Activated CD4-positive, alpha-beta T cell treated with anti-CD3 and anti-CD28 coated beads, Interleukin-2, amount 50 U/mL, for 24 hours (primary cell): ENCODE results near the gene NEK5.
"Not testable (repeated sequence)": the region's sequence is repeated elsewhere in the genome, so short reads cannot be mapped to it uniquely, and the experiment has no call there.

Experiments used
- DNase-seq, 2 donors: peaks; one replicate each; pipeline ENCODE4 v3.0.0-alpha.2; 2020; ENCODE audit warnings: low read depth in 1 of 2, low spot score in 1 of 2

The NEK5 gene

DNA sequence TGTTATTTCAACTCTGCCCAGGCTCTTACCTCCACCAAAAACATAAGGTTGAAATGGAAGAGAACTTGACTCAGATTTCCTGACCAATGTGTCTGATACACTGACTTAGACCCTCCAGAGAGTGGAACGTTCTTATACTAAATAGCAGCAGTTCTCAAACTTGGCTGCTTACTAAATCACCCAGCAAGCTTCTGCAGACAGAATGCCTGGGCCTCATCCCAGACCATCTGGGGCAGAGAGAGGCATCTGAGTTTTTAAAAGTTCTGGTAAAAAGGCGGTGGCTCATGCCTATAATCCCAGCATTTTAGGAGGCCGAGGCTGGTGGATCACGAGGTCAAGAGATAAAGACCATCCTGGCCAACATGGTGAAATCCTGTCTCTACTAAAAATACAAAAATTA, 46.3 kb downstream of the NEK5 start:
- DNase-seq, result no peak

DNA sequence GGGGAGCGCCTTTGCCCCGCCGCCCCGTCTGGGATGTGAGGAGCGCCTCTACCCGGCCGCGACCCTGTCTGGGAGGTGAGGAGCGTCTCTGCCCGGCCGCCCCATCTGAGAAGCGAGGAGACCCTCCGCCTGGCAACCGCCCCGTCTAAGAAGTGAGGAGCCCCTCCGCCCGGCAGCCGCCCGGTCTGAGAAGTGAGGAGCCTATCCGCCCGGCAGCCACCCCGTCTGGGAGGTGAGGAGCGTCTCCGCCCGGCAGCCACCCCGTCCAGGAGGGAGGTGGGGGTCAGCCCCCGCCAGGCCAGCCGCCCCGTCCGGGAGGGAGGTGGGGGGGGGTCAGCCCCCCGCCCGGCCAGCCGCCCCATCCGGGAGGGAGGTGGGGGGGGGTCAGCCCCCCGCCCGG, 49.0 kb downstream of the NEK5 start:
- not testable (repeated sequence) for DNase-seq

DNA sequence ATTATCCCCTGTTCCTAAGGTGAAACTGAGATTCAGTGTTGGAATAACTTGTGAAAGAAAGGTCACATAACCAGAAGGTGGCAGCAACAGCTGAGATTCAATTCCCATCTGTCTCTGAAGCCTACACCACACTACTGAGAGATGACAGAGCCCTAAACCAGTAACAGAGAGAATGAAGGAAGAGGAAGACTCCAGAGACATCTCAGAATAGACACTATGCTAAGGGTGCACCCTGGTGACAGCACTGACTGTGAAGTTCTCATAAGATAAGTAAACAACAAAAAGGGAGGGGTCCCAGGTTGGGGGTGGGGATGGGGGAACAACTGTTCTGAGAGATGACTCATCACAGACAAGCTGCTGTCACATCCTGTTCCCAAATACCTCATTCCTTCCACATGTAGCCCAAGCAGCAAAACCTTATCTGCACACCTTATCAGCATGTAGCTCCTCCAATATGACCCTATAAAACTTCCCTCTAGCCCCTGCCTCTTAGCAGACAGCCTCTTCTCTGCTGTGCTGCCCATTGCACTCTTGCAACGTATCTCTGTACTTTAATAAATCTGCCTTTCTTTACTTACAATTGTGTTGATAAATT, 57.8 kb downstream of the NEK5 start:
- DNase-seq, result no peak

DNA sequence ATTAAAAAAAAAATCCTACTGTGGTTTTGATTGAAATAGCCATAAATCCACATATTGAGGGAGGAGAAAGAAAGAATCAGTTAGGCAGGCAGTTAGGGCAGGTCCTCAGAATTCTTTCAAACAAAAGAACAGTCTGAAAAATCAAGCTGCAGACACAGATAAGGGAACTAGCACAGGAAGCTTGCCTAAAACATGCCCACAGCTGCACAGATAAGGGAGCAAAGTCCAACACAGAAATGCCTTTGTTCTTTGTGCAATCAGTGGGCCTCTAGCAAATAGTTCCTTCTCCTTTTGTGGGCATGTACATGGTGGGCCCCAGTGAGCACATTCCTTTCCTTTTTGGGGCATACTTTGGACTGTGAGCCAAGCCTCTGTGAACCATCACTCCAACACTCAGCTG, 61.6 kb downstream of the NEK5 start:
- no peak for DNase-seq

DNA sequence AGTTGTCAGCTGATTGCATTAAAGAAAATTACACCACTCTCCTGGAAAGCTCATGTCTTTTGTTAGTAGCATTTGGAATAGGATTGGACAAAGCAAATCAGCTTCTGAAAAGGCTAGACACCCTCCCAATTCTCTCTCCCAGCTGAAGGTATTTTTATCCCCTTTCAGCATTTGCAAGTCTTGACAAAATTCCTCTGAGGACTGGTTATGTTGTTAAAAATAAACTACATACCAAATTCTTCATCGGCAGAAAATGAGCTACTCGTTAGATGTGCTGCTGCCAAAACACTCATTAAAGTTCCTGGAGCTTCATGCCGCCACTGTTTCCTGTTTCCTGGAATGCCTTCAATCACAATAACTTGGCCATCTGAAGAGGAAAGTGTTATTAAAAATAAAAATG, 67.3 kb downstream of the NEK5 start:
- no peak for DNase-seq

DNA sequence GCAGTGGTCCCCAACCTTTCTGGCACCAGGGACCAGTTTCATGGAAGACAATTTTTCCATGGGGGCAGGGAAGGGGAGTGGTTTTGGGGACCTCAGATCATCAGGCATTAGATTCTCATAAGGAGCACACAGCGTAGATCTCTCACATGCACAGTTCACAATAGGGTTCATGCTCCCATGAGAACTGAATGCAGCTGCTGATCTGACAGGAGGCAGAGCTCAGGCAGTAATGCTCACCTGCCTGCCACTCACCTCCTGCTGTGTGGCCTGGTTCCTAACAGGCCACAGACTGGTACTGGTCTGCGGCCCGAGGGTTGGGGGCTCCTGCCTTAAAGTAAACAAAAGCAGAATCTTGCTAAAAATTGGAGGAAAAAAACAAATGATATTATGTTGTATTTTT, 67.8 kb downstream of the NEK5 start:
- not testable (repeated sequence) for DNase-seq

GRCh38 chr13:52053460-52053859, 75.4 kb downstream of the NEK5 start:
- no peak for DNase-seq

- DNase-seq, result no peak
These were observed 77.5 kb downstream of the NEK5 start for GRCh38 chr13:52051400-52051799.

- no peak for DNase-seq
These were observed 80.4 kb downstream of the NEK5 start for GRCh38 chr13:52048516-52048915.

DNA sequence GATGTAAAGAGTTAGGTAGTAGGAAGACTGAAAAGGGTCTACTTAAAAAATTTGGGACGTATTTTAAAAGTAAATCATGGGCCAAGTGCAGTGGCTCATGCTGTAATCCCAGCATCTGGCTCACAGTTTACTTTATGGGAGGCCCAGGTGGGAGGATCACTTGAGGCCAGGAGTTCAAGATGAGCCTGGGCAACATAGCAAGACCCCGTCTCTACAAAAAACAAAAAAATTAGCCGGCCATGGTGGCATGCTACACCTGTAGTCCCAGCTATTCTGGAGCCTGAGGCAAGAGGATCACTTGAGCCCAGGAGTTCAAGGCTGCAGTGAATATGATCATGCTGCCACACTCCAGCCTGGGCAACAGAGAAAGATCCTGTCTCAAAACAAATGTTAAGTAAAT, 81.4 kb downstream of the NEK5 start:
- DNase-seq, result no peak

DNA sequence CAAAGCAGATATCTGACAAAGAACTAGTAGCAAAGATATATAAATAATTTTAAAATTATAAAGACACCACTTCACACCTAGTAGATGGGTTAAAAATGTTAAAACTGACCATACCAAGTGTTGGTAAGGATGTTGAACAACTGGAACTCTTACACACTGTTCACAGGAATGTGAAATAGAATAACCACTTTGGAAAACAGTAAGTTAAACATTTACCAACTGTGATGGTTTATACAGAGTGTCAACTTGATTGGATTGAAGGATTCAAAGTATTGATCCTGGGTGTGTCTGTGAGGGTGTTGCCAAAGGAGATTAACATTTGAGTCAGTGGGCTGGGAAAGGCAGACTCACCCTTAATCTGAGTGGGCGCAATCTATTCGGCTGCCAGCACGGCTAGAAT, 85.2 kb downstream of the NEK5 start:
- no peak for DNase-seq

DNA sequence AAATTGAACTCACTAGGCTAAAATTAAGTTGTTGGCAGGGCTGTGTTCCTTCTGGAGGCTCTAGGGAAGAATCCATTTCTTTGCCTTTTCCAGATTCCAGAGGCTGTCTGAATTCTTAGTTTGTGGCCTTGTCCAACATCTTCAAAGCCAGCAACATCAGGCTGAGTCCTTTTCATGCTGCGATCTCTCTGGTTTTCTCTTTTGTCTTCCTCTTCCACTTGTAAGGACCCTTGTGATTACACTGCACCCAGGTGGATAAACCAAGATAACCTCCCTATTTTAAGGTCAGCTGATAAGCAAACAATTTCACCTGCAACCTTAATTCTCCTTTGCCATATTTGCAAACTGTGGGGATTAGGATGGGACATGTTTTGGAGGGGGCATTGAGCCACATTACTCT, 92.8 kb downstream of the NEK5 start:
- no peak for DNase-seq

- no peak for DNase-seq
These were observed 94.2 kb downstream of the NEK5 start for GRCh38 chr13:52034616-52035226.

GRCh38 chr13:52033039-52033438, 95.8 kb downstream of the NEK5 start:
- no peak for DNase-seq

DNA sequence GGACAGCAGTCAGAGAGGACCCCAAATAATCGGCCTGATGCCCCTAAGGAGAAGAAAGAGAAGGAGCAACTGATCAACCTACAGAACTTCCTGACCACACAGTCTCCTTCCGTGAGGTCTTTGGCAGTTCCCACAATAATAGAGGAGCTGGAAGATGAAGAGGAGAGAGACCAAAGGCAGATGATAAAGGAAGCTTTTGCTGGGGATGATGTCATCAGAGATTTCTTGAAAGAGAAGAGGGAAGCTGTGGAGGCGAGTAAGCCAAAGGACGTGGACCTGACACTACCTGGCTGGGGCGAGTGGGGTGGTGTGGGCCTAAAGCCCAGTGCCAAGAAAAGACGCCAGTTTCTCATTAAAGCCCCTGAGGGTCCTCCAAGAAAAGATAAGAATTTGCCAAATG, 98.5 kb downstream of the NEK5 start:
- not testable (repeated sequence) for DNase-seq

- no peak for DNase-seq
These were observed 99.3 kb downstream of the NEK5 start for GRCh38 chr13:52029569-52029968.

- no peak for DNase-seq
These were observed 101.0 kb downstream of the NEK5 start for GRCh38 chr13:52027832-52028231.

DNA sequence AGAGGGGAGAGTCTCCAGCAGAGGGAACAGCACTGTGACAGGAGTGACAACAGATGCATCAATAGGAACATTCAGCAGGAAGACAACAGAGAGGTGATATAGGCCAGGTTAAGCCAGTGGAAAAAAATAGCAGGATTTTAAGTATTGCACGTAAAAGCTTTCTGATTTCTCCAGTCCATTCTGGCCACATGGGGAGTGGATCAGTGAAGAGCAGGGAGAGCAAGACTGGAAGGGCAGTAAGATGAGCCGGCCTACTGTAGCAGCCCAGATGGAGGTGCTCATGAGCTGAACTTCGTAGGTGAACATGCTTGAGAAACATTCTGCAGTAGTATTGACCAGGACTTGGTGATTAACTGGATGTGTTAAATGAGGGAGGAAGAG, 102.6 kb downstream of the NEK5 start:
- DNase-seq, result no peak

DNA sequence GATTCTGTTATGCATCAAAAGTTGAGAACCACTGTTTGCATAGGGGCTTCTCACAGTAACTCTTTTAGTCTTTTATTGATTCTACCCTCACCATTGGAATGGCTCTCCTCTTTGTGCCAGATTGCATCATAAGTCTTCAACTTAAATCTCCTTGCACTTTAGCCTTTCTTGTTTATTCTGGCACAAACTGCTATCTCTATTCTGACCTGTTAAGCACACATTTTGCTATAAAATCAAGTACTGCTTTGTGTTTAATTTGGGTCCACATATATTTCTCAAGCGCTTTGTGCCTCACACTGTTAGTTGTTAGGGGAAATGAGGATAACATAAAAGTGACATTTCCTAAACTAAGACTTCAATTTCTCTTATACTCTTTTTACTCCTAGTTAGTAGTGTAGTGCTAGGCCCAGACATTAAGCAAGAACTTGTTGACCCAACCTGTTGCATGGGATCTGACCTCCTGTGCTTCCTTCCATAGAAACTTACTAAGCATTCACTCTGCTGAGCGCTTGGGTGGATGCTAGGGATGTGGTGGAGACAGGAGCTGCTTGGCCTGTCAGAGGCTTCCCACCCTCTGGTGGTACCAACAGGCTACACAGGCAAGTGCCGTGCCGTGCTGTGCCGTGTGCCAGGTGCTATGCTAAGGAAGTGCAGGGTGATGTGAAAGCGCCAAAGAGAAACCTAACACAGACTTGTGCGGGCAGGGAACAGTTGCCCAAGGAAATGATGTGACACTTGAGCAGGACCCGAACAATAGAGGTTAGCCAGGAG, 103.2 kb downstream of the NEK5 start:
- DNase-seq, result no peak

GRCh38 chr13:52024481-52024880, 104.4 kb downstream of the NEK5 start, which contains the start of gene UTP14C:
TSS of gene UTP14C (plus strand) at chr13:52024691. CDS start at chr13:52028805, 4,114 bp downstream.
- DNase-seq, result no peak

DNA sequence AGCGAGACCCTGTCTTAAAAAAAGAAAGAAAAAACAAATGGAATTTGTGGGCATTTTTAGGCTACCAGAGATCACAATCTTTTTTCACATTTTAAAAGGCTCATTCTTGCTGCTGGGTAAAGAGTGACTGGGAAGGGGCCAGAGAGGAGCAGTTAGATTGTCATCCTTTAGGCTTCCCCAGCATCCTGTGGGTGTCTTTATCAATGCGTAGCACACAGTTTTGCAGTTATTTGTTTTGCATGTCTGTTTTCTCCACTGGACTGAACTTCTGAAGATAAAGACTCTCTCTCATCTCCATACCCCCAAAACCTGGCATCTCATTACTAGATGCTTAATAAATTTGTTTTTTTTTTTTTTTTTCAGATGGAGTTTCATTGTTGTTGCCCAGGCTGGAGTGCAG, 106.5 kb downstream of the NEK5 start:
- DNase-seq, result no peak

DNA sequence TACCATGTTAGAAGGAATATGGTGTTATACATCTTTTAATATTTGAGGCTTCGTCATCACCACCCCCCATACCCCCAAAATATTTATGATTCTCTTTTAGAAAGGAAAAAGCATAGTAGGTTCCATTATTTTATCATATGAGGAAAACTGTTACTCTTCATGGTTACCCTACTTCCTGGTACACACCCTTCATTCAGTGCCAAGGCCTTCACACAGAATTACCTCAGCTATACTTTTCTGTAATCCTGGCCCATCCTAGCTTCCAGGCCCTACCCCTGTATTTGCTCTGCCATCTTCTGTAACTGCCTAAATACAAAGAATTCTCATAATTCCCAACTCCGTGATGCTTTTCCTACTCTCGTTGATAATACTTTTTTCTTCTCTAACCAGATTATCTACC, 108.7 kb downstream of the NEK5 start:
- no peak for DNase-seq

DNA sequence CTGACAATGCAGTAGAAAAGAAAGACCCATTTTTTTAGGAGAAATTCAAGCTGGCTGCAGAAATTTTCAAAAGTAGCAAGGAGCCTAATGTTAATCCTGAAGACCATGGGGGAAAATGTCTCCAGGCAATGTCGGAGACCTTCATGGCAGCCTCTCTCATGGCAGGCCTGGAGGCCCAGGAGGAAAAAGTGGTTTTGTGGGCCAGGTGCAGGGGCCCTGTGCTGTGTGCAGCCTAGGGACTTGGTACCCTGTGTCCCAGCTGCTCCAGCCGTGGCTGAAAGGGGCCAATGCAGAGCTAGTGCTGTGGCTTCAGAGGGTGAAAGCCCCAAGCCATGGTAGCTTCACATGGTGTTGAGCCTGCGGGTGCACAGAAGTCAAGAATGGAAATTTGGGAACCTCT, 112.6 kb downstream of the NEK5 start:
- DNase-seq, result no peak
